AG04450 (cell line): Measurements from ENCODE around the gene LIN52. TPM values are rescaled to one million over a fixed set of nuclear protein-coding genes. Genes with fewer than 3 reads are reported as not detected.

Source experiments
- CTCF ChIA-PET: fragments of 300-600, 350-600 bp; formaldehyde crosslinking; extraction: SDS; loops from one replicate; lab custom pipeline; 2022; ENCODE audit warnings: antibody characterized with exemption, inconsistent platforms; lab: Charles Lee
- POLR2A ChIA-PET: fragments of 350-600 bp; formaldehyde crosslinking; extraction: SDS; loops from one replicate; lab custom pipeline; 2021; ENCODE audit warnings: antibody characterized with exemption, inconsistent platforms; lab: Yijun Ruan, JAX
- DNase-seq: peaks from one replicate; pipeline ENCODE4 v3.0.0-alpha.2; 2011; ENCODE audit warnings: low read depth, low spot score
- H3K27ac ChIP-seq: one replicate; pipeline ENCODE4 v1.5.1; 2012; ENCODE audit warnings: low read depth, low read length, control low read depth
- H3K27me3 ChIP-seq: one replicate; pipeline ENCODE4 v1.6.0; 2012; ENCODE audit warnings: low read length; ENCODE audit not compliant: control insufficient read depth, insufficient read depth
- H3K4me3 ChIP-seq: 2 replicates; pipeline ENCODE4 v1.5.1; 2011; ENCODE audit warnings: mild to moderate bottlenecking, low read depth, low read length, control low read depth
- H3K9me3 ChIP-seq: 2 replicates; pipeline ENCODE4 v1.5.1; 2012; ENCODE audit warnings: low read length; ENCODE audit not compliant: control insufficient read depth, insufficient read depth
- CTCF ChIP-seq: IDR thresholded peaks from 2 replicates; pipeline ENCODE4 v1.5.1; 2011; ENCODE audit warnings: low read depth, low read length, control low read depth, inconsistent platforms
- polyA plus RNA-seq: library from polyadenylated mRNA; depleted of rRNA; stranded (reverse); fragments of >200 nt; gene quantifications from 2 replicates; pipeline ENCODE4 v1.2.3, GENCODE V29; 2011

The LIN52 gene
- polyA plus RNA-seq, 1 experiment, result 10.6 TPM

DNA sequence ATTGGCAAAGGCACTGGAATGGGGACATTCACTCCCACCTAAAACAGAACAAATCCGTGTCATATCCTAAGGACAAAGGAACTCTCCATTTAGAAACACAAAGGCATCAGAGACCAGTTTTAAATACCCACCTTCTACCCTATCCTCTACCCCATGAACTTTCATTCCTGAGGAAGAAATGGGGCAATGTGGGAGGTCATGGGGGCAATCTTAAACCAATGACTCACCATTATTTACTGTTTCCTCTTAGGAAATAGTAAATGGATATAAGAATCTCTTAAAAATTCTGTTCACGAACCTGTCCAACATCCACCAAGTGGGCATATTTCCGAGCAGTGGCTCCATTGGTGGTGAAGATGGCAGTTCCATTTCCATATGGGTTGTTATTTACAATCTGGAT lies 19.9 kb upstream of the LIN52 start:
- Histone ChIP-seq H3K27me3 (no peaks in the 10 kb centered on the region), H3K4me3 (no peak overlapping the region), H3K27ac (no peak overlapping the region), H3K9me3 (no peaks in the 10 kb centered on the region)
- TF ChIP-seq CTCF, result no peak
- POLR2A ChIA-PET, result no interaction called here
- CTCF ChIA-PET, result no interaction called here
- no peak for DNase-seq

DNA sequence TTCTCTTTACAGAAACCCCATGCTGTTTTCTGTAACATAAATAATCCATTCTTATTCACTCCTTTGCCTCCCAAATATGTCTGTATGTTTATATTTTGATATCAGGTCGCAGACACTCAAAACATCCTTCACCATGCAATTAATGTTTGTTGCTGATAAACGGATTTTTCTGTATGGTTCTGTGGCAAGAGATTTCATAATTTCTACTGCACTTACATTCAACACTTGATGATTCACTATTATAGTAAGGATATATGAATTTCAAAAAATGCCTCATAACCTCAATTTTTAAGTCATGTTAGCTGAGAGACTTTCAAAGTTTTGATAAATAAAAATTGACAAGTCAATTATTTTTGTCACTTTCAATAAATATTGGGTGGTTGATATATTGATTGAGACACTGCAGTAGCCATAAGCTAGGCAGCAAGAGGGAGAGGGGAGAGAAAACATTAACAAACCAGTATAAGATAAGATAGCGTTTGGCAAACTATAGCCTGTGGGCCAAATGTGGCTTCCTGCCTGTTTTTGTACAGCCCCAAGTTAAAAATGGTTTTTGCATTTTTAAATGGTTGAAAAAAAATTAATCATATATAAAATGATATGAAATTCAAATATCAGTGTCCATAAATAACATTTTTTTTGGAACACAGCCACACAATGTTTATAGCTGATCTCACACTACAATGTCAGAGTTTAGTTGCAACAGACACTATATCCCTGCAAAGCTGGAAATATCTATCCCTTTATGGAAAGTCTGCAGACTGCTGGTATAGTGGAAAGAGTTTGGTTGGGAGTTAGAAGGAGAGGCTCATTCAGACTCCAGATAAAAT lies 18.8 kb upstream of the LIN52 start:
- Histone ChIP-seq H3K4me3 (no peak overlapping the region), H3K27me3 (no peaks in the 10 kb centered on the region), H3K27ac (peak overlapping the region; percentile 54), H3K9me3 (no peaks in the 10 kb centered on the region)
- DNase-seq, result no peak
- POLR2A ChIA-PET, result no interaction called here
- CTCF ChIA-PET, result no interaction called here
- no peak for TF ChIP-seq CTCF

DNA sequence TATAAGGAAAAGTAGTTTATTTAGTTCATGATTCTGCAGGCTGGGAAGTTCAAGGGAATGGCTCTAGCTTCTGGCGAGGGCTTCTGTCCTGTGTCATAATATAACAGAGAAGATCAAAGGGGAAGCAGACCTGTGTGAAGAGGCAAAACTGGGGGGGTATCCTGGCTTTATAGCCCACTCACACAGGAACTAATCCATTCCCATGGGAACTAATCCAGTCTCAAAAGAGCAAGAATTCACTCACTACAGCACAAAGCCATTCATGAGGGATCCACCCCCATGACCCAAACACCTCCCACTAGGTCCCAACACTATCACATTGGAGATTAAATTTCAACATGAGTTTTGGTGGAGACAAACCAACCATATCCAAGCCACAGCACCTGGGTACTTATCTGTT lies 7.4 kb upstream of the LIN52 start:
- TF ChIP-seq CTCF, result no peak
- no peak for DNase-seq
- no peaks in the 10 kb centered on the region for H3K9me3 ChIP-seq
- H3K27ac ChIP-seq, result no peak overlapping the region
- no peaks in the 10 kb centered on the region for H3K27me3 ChIP-seq
- H3K4me3 ChIP-seq, result no peak overlapping the region
- ChIA-PET CTCF (no interaction called here), POLR2A (interaction anchor here (0.6 kb wide), 1 partner anchor 154 kb away, joined by 5 read pairs; no protein-coding TSS in a partner anchor)

GRCh38 chr14:74080820-74081460 lies 3.8 kb upstream of the LIN52 start:
- Histone ChIP-seq H3K9me3 (no peaks in the 10 kb centered on the region; the same call in 1 of the 2 replicates), H3K27me3 (no peaks in the 10 kb centered on the region), H3K27ac (no peak overlapping the region), H3K4me3 (no peak overlapping the region)
- no peak for DNase-seq
- TF ChIP-seq CTCF, result no peak
- ChIA-PET CTCF (no interaction called here), POLR2A (no interaction called here)

DNA sequence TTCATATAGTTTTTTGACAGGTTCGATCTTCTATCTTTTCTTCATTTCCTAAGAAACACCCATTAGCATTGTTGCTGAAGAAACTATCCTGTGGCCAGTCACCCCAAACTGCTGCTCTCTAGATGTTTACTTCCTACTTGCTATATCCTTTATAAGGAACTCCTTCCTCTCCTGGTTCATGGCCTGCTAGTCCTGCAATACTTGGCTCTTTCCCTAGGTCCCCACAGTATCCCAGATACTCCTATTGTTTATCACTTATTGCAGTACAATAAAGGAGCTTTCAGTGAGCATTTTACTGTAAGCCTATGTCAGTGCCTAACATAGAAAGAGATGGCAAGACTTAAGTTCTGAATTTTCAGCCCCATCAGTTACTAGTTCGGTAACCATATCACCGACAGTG lies 3.3 kb upstream of the LIN52 start:
- ChIA-PET CTCF (no interaction called here), POLR2A (no interaction called here)
- H3K27me3 ChIP-seq, result no peaks in the 10 kb centered on the region

More for the DNA sequence above, 3.3 kb upstream of the LIN52 start:
- Histone ChIP-seq H3K9me3 (no peaks in the 10 kb centered on the region; the same call in 1 of the 2 replicates), H3K4me3 (no peak overlapping the region), H3K27ac (no peak overlapping the region)
- DNase-seq, result no peak
- no peak for TF ChIP-seq CTCF
